H1 (cell line): ENCODE results near the gene PTCD3. TPM values are rescaled to one million over a fixed set of nuclear protein-coding genes. Genes with fewer than 3 reads are reported as not detected.

Experiments
- CTCF ChIA-PET: fragments of 300-600 bp; sonication (Branson Sonifier 250); formaldehyde crosslinking; loops from one replicate; lab custom pipeline; 2021; ENCODE audit not compliant: partially characterized antibody; lab: Charles Lee
- POLR2A ChIA-PET: fragments of 300-600 bp; sonication (Branson Sonifier 250); formaldehyde crosslinking; loops from one replicate; lab custom pipeline; 2021; ENCODE audit warnings: inconsistent platforms; ENCODE audit not compliant: partially characterized antibody; lab: Charles Lee
- DNase-seq, 2 experiments: peaks; one replicate each; pipeline versions ENCODE4 v3.0.0 to v3.0.0-alpha.2; 2010 to 2022; ENCODE audit warnings: low spot score in 2 of 2, low read depth in 1 of 2, mixed read lengths in 1 of 2
- FAIRE-seq: peaks from 2 replicates; lab custom pipeline; 2011; peaks lifted over from hg19 to GRCh38; lab: Jason Lieb, UNC
- H2AFZ ChIP-seq: 2 replicates; pipeline ENCODE4 v1.8.1; 2012; ENCODE audit warnings: low read length, inconsistent platforms
- H2AK5ac ChIP-seq: 2 replicates; pipeline ENCODE4 v1.6.1; 2013; ENCODE audit warnings: low read depth, low read length
- H2BK120ac ChIP-seq: replicated peaks from 2 replicates; pipeline ENCODE3; 2013; ENCODE audit warnings: low read depth, low read length, inconsistent platforms
- H2BK12ac ChIP-seq: 2 replicates; pipeline ENCODE4 v1.6.1; 2013; ENCODE audit warnings: low read depth, low read length
- H2BK15ac ChIP-seq: 2 replicates; pipeline ENCODE4 v1.6.1; 2013; ENCODE audit warnings: low read length
- H2BK20ac ChIP-seq: 2 replicates; pipeline ENCODE4 v1.6.1; 2013; ENCODE audit warnings: low read length
- H2BK5ac ChIP-seq: 2 replicates; pipeline ENCODE4 v1.6.1; 2013; ENCODE audit warnings: low read depth, low read length
- H3K14ac ChIP-seq: 2 replicates; pipeline ENCODE4 v1.6.1; 2013; ENCODE audit warnings: inconsistent platforms; ENCODE audit not compliant: insufficient read length
- H3K18ac ChIP-seq: 2 replicates; pipeline ENCODE4 v1.6.1; 2013; ENCODE audit warnings: low read length; ENCODE audit errors: extremely low read depth
- H3K23ac ChIP-seq: 2 replicates; pipeline ENCODE4 v1.6.1; 2013; ENCODE audit warnings: inconsistent platforms; ENCODE audit not compliant: insufficient read length
- H3K23me2 ChIP-seq: 2 replicates; pipeline ENCODE4 v1.6.1; 2013; ENCODE audit warnings: low read depth, low read length
- H3K27ac ChIP-seq: 2 replicates; pipeline ENCODE4 v1.6.1; 2011; ENCODE audit warnings: low read depth, low read length, inconsistent platforms
- H3K27me3 ChIP-seq, 4 experiments: replicated peaks in 1 of 4; 1 replicate in 1 of 4; 2 replicates in 3 of 4; pipeline versions ENCODE4 v1.6.1 to v1.8.1; 2011 to 2013; ENCODE audit warnings: low read length in 3 of 4, mild to moderate bottlenecking in 3 of 4, inconsistent platforms in 2 of 4, mixed read lengths in 2 of 4, moderate library complexity in 1 of 4; ENCODE audit not compliant: control insufficient read depth in 3 of 4, insufficient read depth in 3 of 4; ENCODE audit errors: extremely low read depth in 1 of 4
- H3K36me3 ChIP-seq, 4 experiments: 2 replicates each; pipeline versions ENCODE4 v1.6.1 to v1.8.1; 2011 to 2013; ENCODE audit warnings: mild to moderate bottlenecking in 4 of 4, low read length in 3 of 4, moderate library complexity in 2 of 4, control low read depth in 1 of 4, inconsistent platforms in 1 of 4; ENCODE audit not compliant: insufficient read depth in 4 of 4, control insufficient read depth in 2 of 4
- H3K4ac ChIP-seq: replicated peaks from 2 replicates; pipeline ENCODE3; 2013; ENCODE audit warnings: low read length, low read depth, mixed read lengths, inconsistent platforms; ENCODE audit not compliant: insufficient read length
- H3K4me1 ChIP-seq, 4 experiments: replicated peaks in 1 of 4; 1 replicate in 1 of 4; 2 replicates in 3 of 4; pipeline versions ENCODE4 v1.6.1 to v1.8.1; 2011 to 2013; ENCODE audit warnings: low read length in 3 of 4, inconsistent platforms in 2 of 4, mixed read lengths in 1 of 4; ENCODE audit not compliant: insufficient read depth in 4 of 4, control insufficient read depth in 3 of 4
- H3K4me2 ChIP-seq, 2 experiments: 2 replicates each; pipeline versions ENCODE4 v1.6.1 to v1.8.1; 2011 to 2013; ENCODE audit warnings: low read depth in 2 of 2, low read length in 2 of 2, control low read depth in 1 of 2, inconsistent platforms in 1 of 2, mild to moderate bottlenecking in 1 of 2; ENCODE audit not compliant: insufficient read depth in 1 of 2
- H3K4me3 ChIP-seq, 4 experiments: fragments of 200-600, 300-600 bp in 1 of 4; sonication (generic), shearing (Covaris generic), sonication (Bioruptor Twin) in 1 of 4; 2 replicates each; pipeline versions ENCODE4 v1.5.1 to v1.8.1; 2011 to 2016; ENCODE audit warnings: low read length in 4 of 4, low read depth in 3 of 4, control low read depth in 2 of 4, inconsistent platforms in 2 of 4, mild to moderate bottlenecking in 2 of 4, mixed read lengths in 1 of 4, moderate library complexity in 1 of 4; ENCODE audit not compliant: insufficient read depth in 2 of 4; ENCODE audit errors: extremely low read depth in 1 of 4
- H3K56ac ChIP-seq: replicated peaks from 2 replicates; pipeline ENCODE3; 2013; ENCODE audit warnings: low read depth, mild to moderate bottlenecking, mixed read lengths, low read length, inconsistent platforms; ENCODE audit not compliant: insufficient read length
- H3K79me1 ChIP-seq: 2 replicates; pipeline ENCODE4 v1.6.1; 2013; ENCODE audit warnings: low read depth, low read length, control low read depth
- H3K79me2 ChIP-seq, 2 experiments: 2 replicates each; pipeline versions ENCODE4 v1.6.1 to v1.8.1; 2012 to 2013; ENCODE audit warnings: low read length in 2 of 2, mild to moderate bottlenecking in 2 of 2, inconsistent platforms in 1 of 2; ENCODE audit not compliant: insufficient read depth in 2 of 2, control insufficient read depth in 1 of 2
- H3K9ac ChIP-seq, 4 experiments: replicated peaks in 1 of 4; 1 replicate in 1 of 4; 2 replicates in 3 of 4; pipeline versions ENCODE4 v1.6.1 to v1.8.1; 2011 to 2013; ENCODE audit warnings: low read depth in 3 of 4, low read length in 3 of 4, control low read depth in 2 of 4, mild to moderate bottlenecking in 2 of 4, moderate library complexity in 2 of 4, inconsistent platforms in 1 of 4; ENCODE audit errors: extremely low read depth in 1 of 4
- H3K9me3 ChIP-seq, 2 experiments: 2 replicates each; pipeline versions ENCODE4 v1.6.1 to v1.8.1; 2012 to 2013; ENCODE audit warnings: mild to moderate bottlenecking in 2 of 2, moderate library complexity in 2 of 2, control low read depth in 1 of 2, inconsistent platforms in 1 of 2, low read depth in 1 of 2, low read length in 1 of 2, mixed read lengths in 1 of 2; ENCODE audit not compliant: insufficient read depth in 2 of 2
- H4K20me1 ChIP-seq, 2 experiments: replicated peaks in 1 of 2; 2 replicates each; pipeline versions ENCODE3 to v1.8.1; 2011 to 2013; ENCODE audit warnings: inconsistent platforms in 2 of 2, low read length in 2 of 2, mild to moderate bottlenecking in 1 of 2; ENCODE audit not compliant: insufficient read depth in 2 of 2, control insufficient read depth in 1 of 2
- H4K5ac ChIP-seq: 2 replicates; pipeline ENCODE4 v1.6.1; 2013; ENCODE audit warnings: low read length, low read depth, mixed read lengths, inconsistent platforms; ENCODE audit not compliant: insufficient read length
- H4K8ac ChIP-seq: 2 replicates; pipeline ENCODE4 v1.8.0; 2013; ENCODE audit warnings: mild to moderate bottlenecking, moderate library complexity, low read length, inconsistent platforms; ENCODE audit not compliant: insufficient read depth; ENCODE audit errors: extremely low read depth
- H4K91ac ChIP-seq: replicated peaks from 2 replicates; pipeline ENCODE3; 2013; ENCODE audit warnings: low read length, mixed read lengths, inconsistent platforms; ENCODE audit not compliant: insufficient read length
- HDAC6 ChIP-seq: IDR thresholded peaks from one replicate; pipeline ENCODE4 v1.7.1; 2012; ENCODE audit warnings: low read depth, mild to moderate bottlenecking, inconsistent platforms, low read length, moderate library complexity
- SIX5 ChIP-seq: IDR thresholded peaks from 2 replicates; pipeline ENCODE4 v1.6.1; 2011; ENCODE audit warnings: mild to moderate bottlenecking, low read depth, low read length
- WGBS, 2 experiments: shearing (Covaris generic) in 1 of 2; methylation state at CpG; one replicate each; pipeline versions ENCODE4 v1.1.6 to v1.1.7; 2013 to 2015; ENCODE audit warnings: low lambda C conversion rate in 2 of 2, mixed read lengths in 2 of 2, inconsistent platforms in 1 of 2, low coverage in 1 of 2, missing lambda C conversion rate in 1 of 2; ENCODE audit not compliant: insufficient replicate concordance in 2 of 2, insufficient coverage in 1 of 2, insufficient read length in 1 of 2; ENCODE audit errors: extremely low coverage in 1 of 2, missing lambda C conversion rate in 1 of 2; 5-methylcytosine and 5-hydroxymethylcytosine counted together
- polyA plus RNA-seq, 7 experiments: library from polyadenylated mRNA; depleted of rRNA in 3 of 7; stranded (reverse) in 5 of 7; unstranded in 2 of 7; fragments of >200 nt in 5 of 7; fragments of 200-250 nt in 2 of 7; gene quantifications; 1 replicate in 5 of 7; 2 replicates in 1 of 7; 4 replicates in 1 of 7; pipeline versions ENCODE4 v1.2.1 to v1.2.3, GENCODE V29; 2011 to 2013; ENCODE audit warnings: missing spikeins in 2 of 7, mixed read lengths in 2 of 7
- total RNA-seq: library from RNA; stranded (reverse); fragmentation: NEBNext Ultra II Directional; extraction: Animal tissue kit (Norgen Biotek cat#: 25700); gene quantifications from 2 replicates; pipeline ENCODE4 v1.2.1, GENCODE V29; 2021

The PTCD3 gene
- total and polyA plus RNA-seq, 2 of the 8 experiments (the other 6 are each of a cell fraction or from before 2014, with no cell fraction given) = 64.3 to 192 TPM

- no peaks in the 10 kb centered on the region for H3K27me3 ChIP-seq
- H4K8ac ChIP-seq = no peak overlapping the region
- H3K4ac ChIP-seq = no peak overlapping the region
- POLR2A ChIA-PET = interaction anchor here (0.8 to 1.4 kb wide), 2 partner anchors 12 to 44 kb away, joined by 3 read pairs; no protein-coding TSS in a partner anchor
- H3K56ac ChIP-seq = no peak overlapping the region
- no peak overlapping the region for H2AFZ ChIP-seq
- H3K79me2 ChIP-seq = no peaks in the 10 kb centered on the region
- H3K79me1 ChIP-seq = no peaks in the 10 kb centered on the region
- no peak for DNase-seq
- no peak overlapping the region for H4K5ac ChIP-seq
- 96% methylated on average over 5 of the region's 5 CpGs; no CpG with 5 or more reads in 1 of the 2 experiments for WGBS, 2 experiments
- CTCF ChIA-PET = interaction anchor here (0.6 to 5.6 kb wide), 3 partner anchors 12 to 247 kb away, joined by 4 to 61 read pairs (median 12); no protein-coding TSS in a partner anchor
- no peak overlapping the region for H3K18ac ChIP-seq
- H2BK5ac ChIP-seq = no peak overlapping the region
- H3K9ac ChIP-seq = no peak overlapping the region
- no peak overlapping the region for H2BK20ac ChIP-seq
- H2BK15ac ChIP-seq = no peak overlapping the region
- no peak overlapping the region for H3K27ac ChIP-seq
- no peak for FAIRE-seq
- no peak overlapping the region for H3K4me3 ChIP-seq
- no peak overlapping the region for H2BK12ac ChIP-seq
- no peak overlapping the region for H2AK5ac ChIP-seq
- no peaks in the 10 kb centered on the region for H3K23me2 ChIP-seq
- no peak overlapping the region for H3K23ac ChIP-seq
- peaks cover 9 to 74% (median 70%) of the 10 kb centered on the region in 4 experiments for H3K36me3 ChIP-seq
- no peak overlapping the region for H4K91ac ChIP-seq
- H3K4me2 ChIP-seq = no peak overlapping the region
- TF ChIP-seq SIX5 (no peak), HDAC6 (no peak)
- H3K4me1 ChIP-seq = no peaks in the 10 kb centered on the region
- no peak overlapping the region for H3K14ac ChIP-seq
- no peaks in the 10 kb centered on the region for H3K9me3 ChIP-seq
- H4K20me1 ChIP-seq = peaks cover 5 to 14% of the 10 kb centered on the region in 2 experiments
- H2BK120ac ChIP-seq = no peak overlapping the region
Observed at GRCh38 chr2:86075886-86076285, 30.1 kb upstream of the PTCD3 start.
